Measurements from ENCODE around the gene KCNQ5. TPM values are rescaled to one million over a fixed set of nuclear protein-coding genes. Genes with fewer than 3 reads are reported as not detected.
A peak's percentile ranks its signal among the peaks of the same experiment; 100 is the strongest.

Gene KCNQ5
- polyA plus RNA-seq, 1 donor (not counting 4 experiments of a cell fraction or from before 2014, with no cell fraction given): 3.4 TPM

GRCh38 chr6:72627539-72627938 lies 5.7 kb downstream of the KCNQ5 start:
- Histone ChIP-seq H3K27ac (ENCODE audit: control insufficient read depth, insufficient read depth, low read length) (no peak overlapping the region), H3K4me3 (ENCODE audit: control insufficient read depth in 2 of 3, extremely low read depth in 1 of 3, insufficient read depth in 2 of 3, low read depth in 1 of 3, low read length in 3 of 3) (no peak overlapping the region), H3K27me3 (ENCODE audit: control insufficient read depth, extremely low read depth, insufficient read depth, low read length) (no peaks in the 10 kb centered on the region), H2AFZ (ENCODE audit: control insufficient read depth, low read length) (no peak overlapping the region), H3K9ac (ENCODE audit: control insufficient read depth, extremely low read depth, insufficient read depth, low read length) (no peak overlapping the region), H3K36me3 (ENCODE audit: control insufficient read depth in 2 of 2, extremely low read depth in 1 of 2, insufficient read depth in 2 of 2, low read length in 2 of 2) (no peaks in the 10 kb centered on the region), H3K4me1 (ENCODE audit: control insufficient read depth, extremely low read depth, insufficient read depth, low read length) (peaks cover 7% of the 10 kb centered on the region), H3K9me1 (ENCODE audit: control insufficient read depth, extremely low read depth, insufficient read depth, low read length) (no peaks in the 10 kb centered on the region), H3K9me3 (ENCODE audit: control insufficient read depth, low read depth, low read length) (no peaks in the 10 kb centered on the region), H3K79me2 (ENCODE audit: control insufficient read depth, insufficient read depth, low read length) (peaks cover 63% of the 10 kb centered on the region), H3K4me2 (ENCODE audit: control insufficient read depth, extremely low read depth, insufficient read depth, low read depth, low read length) (no peak overlapping the region), H4K20me1 (ENCODE audit: control insufficient read depth, extremely low read depth, insufficient read depth, low read length) (no peaks in the 10 kb centered on the region)
- TF ChIP-seq EZH2 (IDR thresholded peaks at IDR 0.05; ENCODE audit: low read length): no peak
- TF ChIP-seq, protein P1, sequence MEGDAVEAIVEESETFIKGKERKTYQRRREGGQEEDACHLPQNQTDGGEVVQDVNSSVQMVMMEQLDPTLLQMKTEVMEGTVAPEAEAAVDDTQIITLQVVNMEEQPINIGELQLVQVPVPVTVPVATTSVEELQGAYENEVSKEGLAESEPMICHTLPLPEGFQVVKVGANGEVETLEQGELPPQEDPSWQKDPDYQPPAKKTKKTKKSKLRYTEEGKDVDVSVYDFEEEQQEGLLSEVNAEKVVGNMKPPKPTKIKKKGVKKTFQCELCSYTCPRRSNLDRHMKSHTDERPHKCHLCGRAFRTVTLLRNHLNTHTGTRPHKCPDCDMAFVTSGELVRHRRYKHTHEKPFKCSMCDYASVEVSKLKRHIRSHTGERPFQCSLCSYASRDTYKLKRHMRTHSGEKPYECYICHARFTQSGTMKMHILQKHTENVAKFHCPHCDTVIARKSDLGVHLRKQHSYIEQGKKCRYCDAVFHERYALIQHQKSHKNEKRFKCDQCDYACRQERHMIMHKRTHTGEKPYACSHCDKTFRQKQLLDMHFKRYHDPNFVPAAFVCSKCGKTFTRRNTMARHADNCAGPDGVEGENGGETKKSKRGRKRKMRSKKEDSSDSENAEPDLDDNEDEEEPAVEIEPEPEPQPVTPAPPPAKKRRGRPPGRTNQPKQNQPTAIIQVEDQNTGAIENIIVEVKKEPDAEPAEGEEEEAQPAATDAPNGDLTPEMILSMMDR (optimal IDR thresholded peaks at IDR 0.05 in 1 of 3, IDR thresholded peaks at IDR 0.05 in 1 of 3, conservative IDR thresholded peaks at IDR 0.05 in 1 of 3; ENCODE audit: extremely low read depth in 1 of 3, insufficient read depth in 2 of 3, low read length in 3 of 3): no peak
- dilution Hi-C loops (cut with MboI; ENCODE audit: extremely low pct_ligation_motif_present, low sequenced_read_pairs): no loop called here
- no peak for DNase-seq (ENCODE audit: low read depth, low spot score)
- FAIRE-seq: no peak

- no peaks in the 10 kb centered on the region for H3K27me3 ChIP-seq (ENCODE audit: control insufficient read depth, extremely low read depth, insufficient read depth, low read length)
- H3K9me1 ChIP-seq (ENCODE audit: control insufficient read depth, extremely low read depth, insufficient read depth, low read length): no peaks in the 10 kb centered on the region
- peaks cover 3% of the 10 kb centered on the region for H3K4me1 ChIP-seq (ENCODE audit: control insufficient read depth, extremely low read depth, insufficient read depth, low read length)
- no peak overlapping the region for H3K9ac ChIP-seq (ENCODE audit: control insufficient read depth, extremely low read depth, insufficient read depth, low read length)
- H3K27ac ChIP-seq (ENCODE audit: control insufficient read depth, insufficient read depth, low read length): no peak overlapping the region
- H3K79me2 ChIP-seq (ENCODE audit: control insufficient read depth, insufficient read depth, low read length): peaks cover 46% of the 10 kb centered on the region
- no peak for TF ChIP-seq EZH2 (IDR thresholded peaks at IDR 0.05; ENCODE audit: low read length)
- TF ChIP-seq, protein P1 (optimal IDR thresholded peaks at IDR 0.05 in 1 of 3, IDR thresholded peaks at IDR 0.05 in 1 of 3, conservative IDR thresholded peaks at IDR 0.05 in 1 of 3; ENCODE audit: extremely low read depth in 1 of 3, insufficient read depth in 2 of 3, low read length in 3 of 3): no peak
- no peaks in the 10 kb centered on the region for H3K9me3 ChIP-seq (ENCODE audit: control insufficient read depth, low read depth, low read length)
- no peak overlapping the region for H3K4me3 ChIP-seq (ENCODE audit: control insufficient read depth in 2 of 3, extremely low read depth in 1 of 3, insufficient read depth in 2 of 3, low read depth in 1 of 3, low read length in 3 of 3)
- no peaks in the 10 kb centered on the region for H4K20me1 ChIP-seq (ENCODE audit: control insufficient read depth, extremely low read depth, insufficient read depth, low read length)
- no peaks in the 10 kb centered on the region for H3K36me3 ChIP-seq (ENCODE audit: control insufficient read depth in 2 of 2, extremely low read depth in 1 of 2, insufficient read depth in 2 of 2, low read length in 2 of 2)
- no peak overlapping the region for H3K4me2 ChIP-seq (ENCODE audit: control insufficient read depth, extremely low read depth, insufficient read depth, low read depth, low read length)
- FAIRE-seq: peak; percentile 13
- no peak overlapping the region for H2AFZ ChIP-seq (ENCODE audit: control insufficient read depth, low read length)
- DNase-seq (ENCODE audit: low read depth, low spot score): no peak
- dilution Hi-C loops (cut with MboI; ENCODE audit: extremely low pct_ligation_motif_present, low sequenced_read_pairs): no loop called here
Observed at GRCh38 chr6:72631480-72631879, 9.6 kb downstream of the KCNQ5 start.

All from keratinocyte (primary cell).